HG03457 (cell line): Measurements from ENCODE around the gene PLD6.

Source experiments
- ATAC-seq: cut with Tn5 transposase; IDR thresholded peaks from one replicate; pipeline ENCODE4 v1.9.1; 2021; ENCODE audit warnings: moderate number of reproducible peaks; ENCODE audit not compliant: unreplicated experiment

PLD6 gene

GRCh38 chr17:17227608-17228520 is 21.7 kb upstream of the PLD6 start:
- ATAC-seq, result no peak

DNA sequence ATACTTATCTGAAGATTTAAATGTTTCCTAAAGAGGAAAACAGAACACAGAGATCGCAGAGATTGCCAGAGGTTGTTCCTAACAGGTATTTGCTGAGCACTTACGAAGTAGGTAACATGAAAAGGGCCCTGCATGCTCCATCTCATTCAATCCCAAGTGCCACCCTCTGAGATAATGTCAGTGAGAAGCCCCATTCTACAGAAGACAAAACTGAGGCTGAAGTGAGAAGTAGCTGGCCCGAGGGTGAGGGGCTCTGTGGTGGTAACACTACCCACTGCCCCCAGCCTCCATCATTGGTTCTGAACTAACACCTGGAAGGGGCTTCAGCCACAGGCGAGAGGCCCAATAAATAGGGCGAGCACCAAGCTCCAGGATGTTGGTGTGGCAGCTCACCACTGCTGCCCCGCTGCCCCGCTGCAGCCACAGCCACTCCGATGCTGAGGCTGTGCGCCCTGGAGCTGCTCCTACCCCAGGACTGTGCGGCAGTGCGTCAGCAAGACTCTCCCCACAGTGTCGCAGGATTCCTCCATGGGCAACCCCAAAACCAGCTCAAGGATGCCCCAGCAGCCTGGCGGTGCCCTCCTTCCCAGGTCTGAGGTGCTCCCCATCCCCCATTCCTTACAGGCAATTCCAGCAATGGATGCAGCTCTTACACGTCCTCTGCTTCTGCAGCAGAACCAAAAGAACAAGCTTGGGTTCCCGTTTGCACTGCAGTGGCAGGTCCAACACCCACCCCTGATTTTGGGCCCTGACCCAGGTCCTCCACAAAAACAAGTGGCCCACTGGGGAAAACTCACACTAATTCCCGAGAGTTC is 20.5 kb upstream of the PLD6 start:
- ATAC-seq, result no peak

DNA sequence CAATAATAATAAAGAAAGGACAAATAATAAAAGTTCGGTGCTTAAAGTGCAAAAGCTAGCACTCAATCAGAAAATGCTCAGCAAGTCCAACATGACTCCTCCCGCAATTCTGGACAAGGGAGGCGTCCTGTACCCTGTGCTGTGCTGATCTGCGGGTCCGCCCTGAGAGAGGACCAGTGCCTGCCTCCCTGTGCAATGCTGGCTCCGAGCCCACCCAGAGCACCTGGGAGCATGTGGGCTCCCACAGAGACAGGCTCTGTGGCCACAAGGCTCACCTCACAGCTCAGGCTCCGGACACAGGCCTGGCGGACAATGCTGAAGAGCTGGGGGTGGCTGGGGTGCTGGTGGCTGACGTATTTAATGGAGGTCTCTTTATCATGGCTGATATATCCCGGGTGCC is 19.8 kb upstream of the PLD6 start:
- ATAC-seq, result no peak

DNA sequence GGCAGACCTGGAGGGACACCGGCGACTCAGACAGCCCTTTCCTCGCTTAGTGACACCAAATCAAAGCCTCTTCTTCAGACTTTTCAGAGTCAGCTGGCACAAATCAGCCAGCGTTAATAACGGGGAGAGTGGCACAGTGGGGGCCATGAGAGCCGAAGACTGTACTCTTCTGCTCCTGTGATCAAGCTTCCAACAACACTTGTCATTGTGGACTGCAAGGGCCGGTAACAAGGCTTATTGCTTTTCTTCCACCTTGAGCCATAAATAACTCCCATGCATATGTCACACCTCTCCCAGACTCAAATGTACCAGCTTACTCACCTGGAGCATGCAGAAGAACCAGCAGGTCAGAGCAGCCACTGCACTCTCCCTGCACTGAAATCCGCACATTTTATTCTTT is 18.0 kb upstream of the PLD6 start:
- ATAC-seq, result no peak

GRCh38 chr17:17223736-17224135 is 17.6 kb upstream of the PLD6 start:
- no peak for ATAC-seq

DNA sequence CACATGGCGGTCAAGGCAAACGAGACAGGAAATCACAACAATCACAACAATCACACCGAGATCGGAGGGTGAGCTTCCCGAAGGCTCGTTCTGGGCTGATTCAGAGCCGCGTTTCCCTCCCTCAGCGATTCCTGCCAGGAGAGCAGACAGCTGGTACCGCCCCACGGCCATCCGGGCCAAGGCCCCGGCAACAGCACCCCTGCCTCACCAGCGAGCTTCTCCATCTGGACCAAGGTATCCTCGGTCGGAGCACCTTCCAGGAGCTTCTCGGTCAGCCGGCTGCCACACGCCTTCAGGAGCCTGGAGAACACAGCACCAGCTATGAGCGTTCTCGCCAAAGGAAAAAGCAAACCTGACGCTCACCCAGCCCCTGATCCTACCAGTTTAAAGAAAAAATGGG is 15.2 kb upstream of the PLD6 start:
- ATAC-seq, result no peak

- no peak for ATAC-seq
These were observed 14.4 kb upstream of the PLD6 start for GRCh38 chr17:17220529-17220928.

- ATAC-seq, result no peak
These were observed 11.9 kb upstream of the PLD6 start for GRCh38 chr17:17217995-17218394.

DNA sequence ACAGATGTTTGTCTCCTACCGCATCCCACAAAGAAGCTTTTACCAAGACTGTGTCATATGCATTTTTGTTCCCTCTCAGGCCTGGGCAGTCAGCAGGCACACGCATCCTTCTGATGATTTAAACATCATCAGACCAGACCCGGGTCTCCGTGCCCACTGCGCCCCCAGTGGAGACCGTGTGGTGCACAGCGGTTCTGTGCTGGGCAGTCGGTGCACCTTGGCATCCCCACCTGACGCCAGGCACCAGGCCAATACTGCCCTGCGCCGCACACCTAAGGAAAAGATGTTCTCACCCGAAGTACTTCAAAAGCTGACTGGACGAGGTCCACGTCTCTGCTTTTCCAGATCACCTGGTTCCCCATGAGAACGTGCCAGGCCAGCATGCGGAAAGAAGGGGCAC is 10.6 kb upstream of the PLD6 start:
- no peak for ATAC-seq

DNA sequence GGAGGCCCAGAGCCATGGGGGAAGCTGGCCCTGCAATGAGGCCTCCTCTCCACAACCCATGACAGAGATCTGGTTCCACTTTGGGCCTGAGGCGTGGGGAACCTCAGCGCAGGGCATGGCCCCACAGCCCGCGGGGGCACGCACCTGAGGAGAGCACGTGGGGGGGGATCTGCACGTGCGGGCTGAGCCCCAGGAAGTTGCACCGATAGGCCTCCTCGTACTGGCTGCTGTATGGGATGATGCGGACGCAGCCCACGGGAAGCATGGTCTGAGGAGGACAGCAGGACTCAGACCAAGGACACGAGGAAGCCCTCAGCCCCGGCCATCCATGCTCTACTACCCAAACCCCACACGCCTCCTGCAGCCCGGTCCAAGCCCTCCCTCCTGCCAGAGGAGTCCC is 10.1 kb upstream of the PLD6 start:
- ATAC-seq, result no peak

- ATAC-seq, result no peak
These were observed 9.4 kb upstream of the PLD6 start for GRCh38 chr17:17215575-17215974.

GRCh38 chr17:17214646-17215436 is 8.7 kb upstream of the PLD6 start:
- ATAC-seq, result no peak

DNA sequence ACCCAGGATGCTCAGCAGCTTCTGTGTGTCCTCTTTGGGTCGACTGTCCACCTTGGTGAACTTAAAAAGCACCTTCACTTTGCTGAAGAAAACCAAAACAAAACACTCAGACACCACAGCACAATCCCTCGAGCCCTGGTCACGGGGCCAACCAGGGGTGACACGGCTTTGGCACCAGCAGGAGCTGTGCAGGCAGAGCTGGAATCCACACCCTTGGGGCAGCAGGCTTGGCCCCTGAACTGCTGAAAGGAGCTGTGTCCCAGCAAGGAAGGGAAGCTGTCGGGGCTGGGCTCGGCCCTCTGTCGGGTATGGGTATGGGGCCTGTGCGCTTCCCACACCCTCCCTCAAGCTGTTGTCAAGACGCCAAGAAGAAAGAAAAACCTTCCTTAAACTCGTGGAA is 7.6 kb upstream of the PLD6 start:
- no peak for ATAC-seq

- ATAC-seq, result no peak
These were observed 1.9 kb upstream of the PLD6 start for GRCh38 chr17:17207998-17208397.

DNA sequence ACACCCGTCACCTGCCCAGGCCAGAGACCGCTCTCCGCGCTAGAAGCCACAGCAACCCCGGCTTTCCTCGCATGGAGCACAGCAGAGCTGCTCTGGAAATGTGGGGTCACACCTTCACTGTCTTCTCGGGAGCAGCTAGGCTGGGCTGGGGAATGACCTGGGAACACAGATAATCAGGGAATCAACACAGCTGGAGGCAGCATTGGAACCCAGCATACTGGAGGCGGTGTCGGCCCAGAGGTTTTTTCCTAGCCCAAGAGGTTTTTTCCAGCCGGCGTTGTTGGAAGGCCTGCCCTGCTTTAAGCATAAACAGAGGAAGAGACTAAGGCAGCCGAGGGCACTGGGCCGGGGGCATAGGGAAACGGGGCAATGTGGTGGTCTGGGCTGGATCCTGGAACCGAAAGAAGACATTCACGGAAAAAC is 791 bp upstream of the PLD6 start:
- no peak for ATAC-seq

GRCh38 chr17:17205368-17206123 is 587 bp downstream of the PLD6 start:
- ATAC-seq, result no peak

DNA sequence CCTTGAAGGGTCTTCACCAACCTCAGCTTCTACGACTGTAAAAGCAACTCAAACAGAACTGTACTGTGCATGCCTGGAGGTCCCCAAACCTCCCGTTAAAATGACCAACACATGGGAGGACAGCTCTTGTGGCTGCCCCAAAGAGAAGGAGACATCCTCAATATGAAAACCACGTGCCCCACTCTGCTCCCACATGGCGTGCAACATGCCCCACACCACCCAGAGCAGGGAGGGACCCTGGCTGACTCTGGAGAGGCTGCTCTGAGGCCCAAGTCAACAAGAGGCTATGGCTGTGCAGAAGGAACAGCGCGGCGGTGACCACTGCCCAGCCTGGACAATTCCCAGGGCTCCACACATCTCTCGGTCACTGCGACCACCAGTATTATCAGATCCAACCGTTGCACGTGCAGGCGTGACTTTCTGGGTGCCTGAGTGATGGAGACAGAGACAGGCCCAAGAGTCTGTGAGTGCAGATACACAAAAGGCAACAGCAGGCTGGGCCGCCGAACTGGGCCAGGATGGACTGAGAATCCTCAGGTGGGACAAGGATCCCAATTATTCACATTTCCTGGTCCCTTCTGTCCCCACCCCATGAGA is 1.4 kb downstream of the PLD6 start:
- no peak for ATAC-seq

- ATAC-seq, result no peak
These were observed 2.0 kb downstream of the PLD6 start for GRCh38 chr17:17204041-17204591.

DNA sequence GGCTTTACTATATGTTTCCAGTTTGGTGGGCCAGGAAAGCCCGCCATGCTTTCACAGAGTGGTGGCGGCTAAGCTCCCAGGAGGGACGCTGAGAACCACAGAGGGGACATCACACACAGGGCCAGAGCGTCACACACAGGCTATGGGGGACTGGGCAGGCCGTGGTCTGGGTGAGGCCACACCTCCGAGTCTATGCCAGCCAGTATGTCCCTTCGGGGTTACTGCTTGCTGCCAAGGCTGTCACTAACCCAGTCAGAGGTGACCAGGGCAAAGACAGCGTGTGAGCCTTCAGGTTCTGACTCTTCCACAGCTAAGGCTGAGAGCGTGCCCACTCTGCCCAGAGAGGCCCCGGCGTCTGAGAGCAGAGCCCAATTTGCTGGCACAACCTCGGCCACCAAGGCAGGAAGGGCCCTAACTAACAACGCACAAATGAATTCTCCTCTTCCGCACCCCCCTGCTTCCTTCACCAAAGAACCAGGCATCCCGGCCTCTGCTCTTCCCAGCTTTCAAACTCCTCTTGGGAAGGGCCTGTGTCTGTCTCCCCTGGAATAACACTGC is 2.9 kb downstream of the PLD6 start:
- no peak for ATAC-seq

GRCh38 chr17:17201907-17202306 is 4.2 kb downstream of the PLD6 start:
- no peak for ATAC-seq
